ENCODE results near the gene TMEM151A.

Gene TMEM151A

GRCh38 chr11:66324664-66325063, 33.0 kb downstream of the TMEM151A start:
- DNase-seq = no peak

GRCh38 chr11:66325263-66325671, 33.6 kb downstream of the TMEM151A start:
- no peak for DNase-seq

- DNase-seq = no peak
These were observed 34.8 kb downstream of the TMEM151A start for GRCh38 chr11:66326261-66327111.

GRCh38 chr11:66327171-66328030, 35.7 kb downstream of the TMEM151A start:
- DNase-seq = no peak

GRCh38 chr11:66328031-66328301, 36.3 kb downstream of the TMEM151A start:
- no peak for DNase-seq

- peak; percentile 54 for DNase-seq
These were observed 36.8 kb downstream of the TMEM151A start for GRCh38 chr11:66328302-66329144.

- no peak for DNase-seq
These were observed 37.5 kb downstream of the TMEM151A start for GRCh38 chr11:66329165-66329673.

GRCh38 chr11:66330931-66331330, 39.2 kb downstream of the TMEM151A start:
- DNase-seq = no peak

GRCh38 chr11:66331542-66332370, 40.1 kb downstream of the TMEM151A start:
- no peak for DNase-seq

- DNase-seq = no peak
These were observed 40.9 kb downstream of the TMEM151A start for GRCh38 chr11:66332371-66333219.

GRCh38 chr11:66333220-66333877, 41.7 kb downstream of the TMEM151A start:
- DNase-seq = no peak

GRCh38 chr11:66333896-66334604, 42.4 kb downstream of the TMEM151A start:
- no peak for DNase-seq

- DNase-seq = no peak
These were observed 43.1 kb downstream of the TMEM151A start for GRCh38 chr11:66334605-66335442.

- no peak for DNase-seq
These were observed 44.0 kb downstream of the TMEM151A start for GRCh38 chr11:66335531-66336233.

- no peak for DNase-seq
These were observed 44.8 kb downstream of the TMEM151A start, which contains the start of gene RIN1 for GRCh38 chr11:66336234-66337102. Gene RIN1, minus strand, starts transcription at chr11:66336434. Its CDS starts 32 bp downstream, at chr11:66336402.

GRCh38 chr11:66337103-66337899, 45.6 kb downstream of the TMEM151A start:
- no peak for DNase-seq

Measured in DMS153 (cell line).